ENCODE data around the gene TUSC2.
A peak's percentile ranks its signal among the peaks of the same experiment; 100 is the strongest.

TUSC2 gene

DNA sequence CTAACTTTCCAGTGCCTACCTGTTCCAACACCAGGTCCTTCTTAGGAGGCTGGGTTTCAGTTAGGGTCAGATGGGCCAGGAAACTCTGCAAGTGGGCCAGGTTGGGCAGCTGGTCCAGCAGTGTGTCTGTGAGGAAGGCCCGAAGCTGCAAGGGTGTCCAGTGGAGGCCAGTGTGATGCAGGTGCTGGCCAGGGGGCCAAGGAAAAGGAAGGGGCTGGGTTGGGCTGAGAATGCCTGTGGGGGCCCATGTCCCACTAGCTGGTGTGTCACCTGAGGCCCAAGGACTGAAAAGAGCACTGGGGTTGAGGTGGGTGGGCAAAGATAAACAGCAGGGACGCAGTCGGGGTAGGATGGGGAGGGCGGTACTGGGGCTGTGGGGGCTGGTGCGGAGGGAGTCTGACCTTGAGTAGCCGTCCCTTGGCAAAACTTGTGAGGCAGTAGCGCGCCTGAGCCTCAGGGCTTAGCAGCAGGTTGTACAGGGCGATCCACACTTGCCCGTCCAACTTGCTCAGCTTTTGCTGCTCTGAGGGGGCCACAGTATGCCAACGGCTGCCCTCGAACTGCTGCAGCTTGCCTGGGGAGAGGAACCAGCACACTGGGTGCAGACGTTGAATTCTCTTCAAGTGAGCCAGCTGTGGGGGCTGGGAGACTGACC is 14.1 kb upstream of the TUSC2 start:
- no peak for DNase-seq
- H3K9me3 ChIP-seq (replicated peaks; ENCODE audit: insufficient read depth, low read length): no peaks in the 10 kb centered on the region
- H4K20me1 ChIP-seq (ENCODE audit: insufficient read depth, low read length): no peaks in the 10 kb centered on the region
- no peak overlapping the region for H3K4me3 ChIP-seq (ENCODE audit: low read length)
- H3F3A ChIP-seq (ENCODE audit: insufficient read depth, low read length): peaks cover 7% of the 10 kb centered on the region; the same call in 1 of the 2 replicates
- peaks cover 10% of the 10 kb centered on the region; the same call in 1 of the 2 replicates for H3K27me3 ChIP-seq (replicated peaks; ENCODE audit: insufficient read depth, low read length)
- H2AFZ ChIP-seq (ENCODE audit: low read length): no peak overlapping the region
- H3K4me1 ChIP-seq (ENCODE audit: low read length): peaks cover 10% of the 10 kb centered on the region
- no peak for TF ChIP-seq EZH2phosphoT487 (IDR thresholded peaks at IDR 0.05; ENCODE audit: low read length)
- TF ChIP-seq, protein P1, sequence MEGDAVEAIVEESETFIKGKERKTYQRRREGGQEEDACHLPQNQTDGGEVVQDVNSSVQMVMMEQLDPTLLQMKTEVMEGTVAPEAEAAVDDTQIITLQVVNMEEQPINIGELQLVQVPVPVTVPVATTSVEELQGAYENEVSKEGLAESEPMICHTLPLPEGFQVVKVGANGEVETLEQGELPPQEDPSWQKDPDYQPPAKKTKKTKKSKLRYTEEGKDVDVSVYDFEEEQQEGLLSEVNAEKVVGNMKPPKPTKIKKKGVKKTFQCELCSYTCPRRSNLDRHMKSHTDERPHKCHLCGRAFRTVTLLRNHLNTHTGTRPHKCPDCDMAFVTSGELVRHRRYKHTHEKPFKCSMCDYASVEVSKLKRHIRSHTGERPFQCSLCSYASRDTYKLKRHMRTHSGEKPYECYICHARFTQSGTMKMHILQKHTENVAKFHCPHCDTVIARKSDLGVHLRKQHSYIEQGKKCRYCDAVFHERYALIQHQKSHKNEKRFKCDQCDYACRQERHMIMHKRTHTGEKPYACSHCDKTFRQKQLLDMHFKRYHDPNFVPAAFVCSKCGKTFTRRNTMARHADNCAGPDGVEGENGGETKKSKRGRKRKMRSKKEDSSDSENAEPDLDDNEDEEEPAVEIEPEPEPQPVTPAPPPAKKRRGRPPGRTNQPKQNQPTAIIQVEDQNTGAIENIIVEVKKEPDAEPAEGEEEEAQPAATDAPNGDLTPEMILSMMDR (IDR thresholded peaks at IDR 0.05; ENCODE audit: low read length): no peak
- no peak for TF ChIP-seq EZH2 (optimal IDR thresholded peaks at IDR 0.05; ENCODE audit: low read depth, low read length)
- H3K9ac ChIP-seq (ENCODE audit: low read length): no peak overlapping the region
- H3K27ac ChIP-seq (ENCODE audit: low read length): no peak overlapping the region
- H3K36me3 ChIP-seq (replicated peaks; ENCODE audit: insufficient read depth, low read length): no peaks in the 10 kb centered on the region
- H3K4me2 ChIP-seq (ENCODE audit: low read depth, low read length): no peak overlapping the region
- no peaks in the 10 kb centered on the region for H3K9me2 ChIP-seq (replicated peaks; ENCODE audit: insufficient read depth, low read length)
- peaks cover 6% of the 10 kb centered on the region for H3K79me2 ChIP-seq (ENCODE audit: low read length)

DNA sequence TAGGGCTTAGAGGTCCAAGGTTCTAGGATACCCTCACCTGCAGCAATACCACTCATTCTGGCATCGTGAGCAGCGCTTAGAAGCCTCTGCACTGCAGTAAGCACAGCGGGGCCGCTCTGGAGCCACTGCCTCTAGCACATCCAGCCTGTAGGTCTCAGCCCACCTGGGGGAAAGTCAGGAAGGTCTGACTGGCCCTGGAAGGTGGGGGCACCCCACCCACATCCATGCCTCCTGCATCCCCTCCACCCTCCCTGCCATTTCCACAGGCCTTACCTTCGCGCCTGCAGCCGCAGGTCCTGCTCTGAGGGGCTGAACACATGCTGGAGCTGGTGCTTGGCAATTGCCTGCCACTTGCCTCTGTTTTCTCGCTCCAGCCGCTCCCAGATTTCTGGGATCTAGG is 13.5 kb upstream of the TUSC2 start:
- no peaks in the 10 kb centered on the region for H3K9me2 ChIP-seq (replicated peaks; ENCODE audit: insufficient read depth, low read length)
- peaks cover 12% of the 10 kb centered on the region for H3K79me2 ChIP-seq (ENCODE audit: low read length)
- peaks cover 10% of the 10 kb centered on the region; the same call in 1 of the 2 replicates for H3K27me3 ChIP-seq (replicated peaks; ENCODE audit: insufficient read depth, low read length)
- no peaks in the 10 kb centered on the region for H3K36me3 ChIP-seq (replicated peaks; ENCODE audit: insufficient read depth, low read length)
- peaks cover 11% of the 10 kb centered on the region for H3F3A ChIP-seq (ENCODE audit: insufficient read depth, low read length)
- H3K9ac ChIP-seq (ENCODE audit: low read length): no peak overlapping the region
- H3K4me3 ChIP-seq (ENCODE audit: low read length): no peak overlapping the region
- peaks cover 10% of the 10 kb centered on the region for H3K4me1 ChIP-seq (ENCODE audit: low read length)
- H3K9me3 ChIP-seq (replicated peaks; ENCODE audit: insufficient read depth, low read length): no peaks in the 10 kb centered on the region
- no peak overlapping the region for H3K27ac ChIP-seq (ENCODE audit: low read length)
- TF ChIP-seq EZH2 (optimal IDR thresholded peaks at IDR 0.05; ENCODE audit: low read depth, low read length) (no peak), EZH2phosphoT487 (IDR thresholded peaks at IDR 0.05; ENCODE audit: low read length) (no peak)
- TF ChIP-seq, protein P1 (IDR thresholded peaks at IDR 0.05; ENCODE audit: low read length): no peak
- no peak overlapping the region for H2AFZ ChIP-seq (ENCODE audit: low read length)
- no peak for DNase-seq
- no peak overlapping the region for H3K4me2 ChIP-seq (ENCODE audit: low read depth, low read length)
- no peaks in the 10 kb centered on the region for H4K20me1 ChIP-seq (ENCODE audit: insufficient read depth, low read length)

DNA sequence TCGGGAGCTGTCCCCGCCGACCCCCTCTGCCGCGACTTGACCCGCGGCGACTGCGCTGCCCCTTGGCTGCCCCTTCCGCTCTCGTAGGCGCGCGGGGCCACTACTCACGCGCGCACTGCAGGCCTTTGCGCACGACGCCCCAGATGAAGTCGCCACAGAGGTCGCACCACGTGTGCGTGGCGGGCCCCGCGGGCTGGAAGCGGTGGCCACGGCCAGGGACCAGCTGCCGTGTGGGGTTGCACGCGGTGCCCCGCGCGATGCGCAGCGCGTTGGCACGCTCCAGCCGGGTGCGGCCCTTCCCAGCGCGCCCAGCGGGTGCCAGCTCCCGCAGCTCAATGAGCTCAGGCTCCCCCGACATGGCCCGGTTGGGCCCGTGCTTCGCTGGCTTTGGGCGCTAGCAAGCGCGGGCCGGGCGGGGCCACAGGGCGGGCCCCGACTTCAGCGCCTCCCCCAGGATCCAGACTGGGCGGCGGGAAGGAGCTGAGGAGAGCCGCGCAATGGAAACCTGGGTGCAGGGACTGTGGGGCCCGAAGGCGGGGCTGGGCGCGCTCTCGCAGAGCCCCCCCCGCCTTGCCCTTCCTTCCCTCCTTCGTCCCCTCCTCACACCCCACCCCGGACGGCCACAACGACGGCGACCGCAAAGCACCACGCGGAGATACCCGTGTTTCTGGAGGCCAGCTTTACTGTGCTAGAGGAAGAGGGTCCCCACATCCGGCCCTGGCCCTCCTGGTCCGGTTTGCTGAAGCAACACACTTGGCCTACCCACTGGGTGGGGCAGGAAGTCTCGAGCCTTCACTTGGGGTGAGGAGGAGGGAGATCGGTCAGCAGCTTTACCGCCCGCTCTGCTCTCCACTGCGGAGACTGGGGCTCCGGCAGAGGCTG is 12.7 kb upstream of the TUSC2 start, which contains the start of gene RASSF1:
TSS of gene RASSF1 (minus strand) at position 389 of the 882 bp plus-strand sequence. CDS start at position 358, 31 bp downstream.
- Histone ChIP-seq H3K9ac (ENCODE audit: low read length) (no peak within 1 kb of the TSS), H3K79me2 (ENCODE audit: low read length) (peaks cover 21% of the 10 kb centered on the region), H3K4me2 (ENCODE audit: low read depth, low read length) (peak within 1 kb of the TSS; percentile 67; the same call in 1 of the 2 replicates), H3K4me3 (ENCODE audit: low read length) (peak within 1 kb of the TSS; percentile 30; the same call in 1 of the 2 replicates), H3K36me3 (replicated peaks; ENCODE audit: insufficient read depth, low read length) (no peaks in the 10 kb centered on the region), H3K4me1 (ENCODE audit: low read length) (peaks cover 7% of the 10 kb centered on the region), H4K20me1 (ENCODE audit: insufficient read depth, low read length) (no peaks in the 10 kb centered on the region), H2AFZ (ENCODE audit: low read length) (peak within 1 kb of the TSS; percentile 59; the same call in 1 of the 2 replicates), H3K27me3 (replicated peaks; ENCODE audit: insufficient read depth, low read length) (peaks cover 10% of the 10 kb centered on the region; the same call in 1 of the 2 replicates), H3K9me3 (replicated peaks; ENCODE audit: insufficient read depth, low read length) (no peaks in the 10 kb centered on the region), H3K27ac (ENCODE audit: low read length) (no peak within 1 kb of the TSS), H3K9me2 (replicated peaks; ENCODE audit: insufficient read depth, low read length) (no peaks in the 10 kb centered on the region), H3F3A (ENCODE audit: insufficient read depth, low read length) (peaks cover 17% of the 10 kb centered on the region)
- no peak for DNase-seq
- TF ChIP-seq, protein P1 (IDR thresholded peaks at IDR 0.05; ENCODE audit: low read length): no peak
- no peak for TF ChIP-seq EZH2 (optimal IDR thresholded peaks at IDR 0.05; ENCODE audit: low read depth, low read length)
- no peak for TF ChIP-seq EZH2phosphoT487 (IDR thresholded peaks at IDR 0.05; ENCODE audit: low read length)

Data from MM.1S (cell line).